Measurements from ENCODE around the gene BTN3A1.

DNA sequence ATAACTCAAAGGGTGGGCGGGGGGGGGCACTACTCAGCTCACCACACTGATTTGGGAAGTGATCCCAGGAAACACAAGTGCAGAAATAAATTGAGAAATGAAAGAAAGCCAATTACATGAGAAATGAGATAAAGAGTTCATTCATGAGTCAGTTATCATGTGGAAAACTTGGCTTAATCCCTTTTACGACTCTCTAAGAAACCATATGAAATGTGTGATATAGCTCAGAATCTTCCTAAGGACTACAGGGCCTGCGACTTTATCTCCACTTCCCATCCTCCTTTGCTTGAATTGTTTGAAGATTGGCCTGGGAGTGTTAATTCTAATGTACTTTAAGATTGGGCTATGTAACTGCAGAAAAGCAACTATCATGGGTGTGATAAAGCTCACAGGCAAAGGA lies 22.8 kb upstream of the BTN3A1 start:
- TF ChIP-seq CTCF (IDR thresholded peaks at IDR 0.05; ENCODE audit: poor library complexity, severe bottlenecking) (no peak), TAF1 (IDR thresholded peaks at IDR 0.05; ENCODE audit: low read depth) (no peak), EP300 (conservative IDR thresholded peaks at IDR 0.05; ENCODE audit: poor library complexity, severe bottlenecking) (no peak), EZH2 (IDR thresholded peaks at IDR 0.05; ENCODE audit: borderline replicate concordance, insufficient read depth, low read length, poor library complexity, severe bottlenecking) (no peak), POLR2AphosphoS5 (IDR thresholded peaks at IDR 0.05) (no peak), RAD21 (conservative IDR thresholded peaks at IDR 0.05) (no peak)

All from neural cell (in vitro differentiated cells).